LNCAP (cell line): Measurements from ENCODE around the gene CDC42BPA.

ENCODE experiments used
- CTCF ChIP-seq: fragments of 450-650 bp; IDR thresholded peaks from 2 replicates; pipeline ENCODE4 v1.5.1; 2017; ENCODE audit warnings: mild to moderate bottlenecking

Gene CDC42BPA

GRCh38 chr1:227257964-227258363 lies 60.3 kb downstream of the CDC42BPA start:
- TF ChIP-seq CTCF, result no peak

- TF ChIP-seq CTCF, result no peak
Observed at GRCh38 chr1:227255086-227255732, 63.1 kb downstream of the CDC42BPA start.

GRCh38 chr1:227253065-227253464 lies 65.2 kb downstream of the CDC42BPA start:
- TF ChIP-seq CTCF, result no peak

GRCh38 chr1:227245613-227246320 lies 72.5 kb downstream of the CDC42BPA start:
- no peak for TF ChIP-seq CTCF

- no peak for TF ChIP-seq CTCF
Observed at GRCh38 chr1:227244339-227245118, 73.8 kb downstream of the CDC42BPA start.

GRCh38 chr1:227242811-227243682 lies 75.2 kb downstream of the CDC42BPA start:
- TF ChIP-seq CTCF, result no peak

GRCh38 chr1:227240983-227241382 lies 77.3 kb downstream of the CDC42BPA start:
- no peak for TF ChIP-seq CTCF
